ENCODE results near the gene CTSA. TPM values are rescaled to one million over a fixed set of nuclear protein-coding genes. Genes with fewer than 3 reads are reported as not detected.

The CTSA gene
- total and polyA plus RNA-seq, 9 of the 15 experiments (the other 6 are each of a cell fraction or from before 2014, with no cell fraction given), result 8.8 to 61.7 (median 28.3) TPM

DNA sequence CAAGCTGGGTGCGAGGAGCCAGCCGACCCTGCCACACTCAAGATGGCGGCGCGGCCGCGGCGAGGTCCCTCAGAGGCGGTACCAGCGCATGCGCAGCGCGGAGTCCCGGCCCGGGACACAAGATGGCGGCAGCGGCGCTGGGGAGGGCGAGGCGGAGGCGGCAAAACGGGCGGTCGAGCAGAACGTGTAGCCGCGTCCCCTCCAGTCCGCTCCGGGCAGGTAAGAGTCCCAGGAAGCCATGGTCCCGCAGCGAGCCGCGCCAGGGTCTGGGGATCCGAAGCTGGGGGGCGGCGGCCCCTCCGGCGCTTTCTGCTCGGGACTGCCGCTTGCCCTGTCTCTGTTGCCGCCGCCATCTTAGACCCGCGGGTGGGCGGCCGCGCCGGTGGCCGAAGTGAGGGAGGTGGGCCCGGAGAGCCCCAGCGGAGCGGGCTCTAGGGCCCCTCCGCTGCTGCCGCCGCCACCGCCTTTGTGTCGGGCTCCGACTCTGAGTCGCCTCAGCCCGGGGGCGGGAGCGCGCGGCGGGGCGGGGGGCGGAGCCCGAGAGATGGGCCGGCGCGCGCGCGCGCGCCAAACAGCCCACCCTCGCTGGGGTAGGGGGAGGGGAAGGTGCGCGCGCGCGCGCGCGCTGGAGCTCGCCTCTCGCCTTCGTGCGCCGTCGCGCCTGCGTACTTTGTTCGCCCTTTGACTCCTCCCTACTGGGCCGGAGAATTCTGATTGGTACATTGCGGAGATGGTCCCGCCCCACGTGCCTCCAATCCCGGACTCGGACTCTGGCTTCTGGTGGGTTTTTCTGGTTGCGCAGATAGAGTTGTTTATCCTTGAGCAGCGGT, 43.7 kb downstream of the CTSA start, which contains the start of gene PCIF1 (continued):
- TF ChIP-seq VEZF1 (CRISPR knock-in tag; IDR thresholded peaks at IDR 0.05) (peak; percentile 94), TFE3 (CRISPR knock-in tag; IDR thresholded peaks at IDR 0.05) (no peak), ZNF589 (CRISPR knock-in tag; IDR thresholded peaks at IDR 0.05; ENCODE audit: low read depth) (peak; percentile 90), ZNF436 (CRISPR knock-in tag; IDR thresholded peaks at IDR 0.05) (no peak), JUN (IDR thresholded peaks at IDR 0.05; ENCODE audit: borderline replicate concordance, low read depth, low read length) (no peak; the same call in 1 of the 2 replicates), JUN (CRISPR knock-in tag; IDR thresholded peaks at IDR 0.05; ENCODE audit: borderline replicate concordance) (0 out of 2 replicates have a peak, but pooled peaks have one; percentile 48), HEY1 (CRISPR knock-in tag; IDR thresholded peaks at IDR 0.05; ENCODE audit: borderline replicate concordance) (no peak), DACH1 (IDR thresholded peaks at IDR 0.05; ENCODE audit: partially characterized antibody) (no peak), DIDO1 (tag; IDR thresholded peaks at IDR 0.05; ENCODE audit: low read depth) (no peak), CEBPZ (IDR thresholded peaks at IDR 0.05; ENCODE audit: borderline replicate concordance, low read depth, low read length) (no peak)
- TF ChIP-seq, protein P1, sequence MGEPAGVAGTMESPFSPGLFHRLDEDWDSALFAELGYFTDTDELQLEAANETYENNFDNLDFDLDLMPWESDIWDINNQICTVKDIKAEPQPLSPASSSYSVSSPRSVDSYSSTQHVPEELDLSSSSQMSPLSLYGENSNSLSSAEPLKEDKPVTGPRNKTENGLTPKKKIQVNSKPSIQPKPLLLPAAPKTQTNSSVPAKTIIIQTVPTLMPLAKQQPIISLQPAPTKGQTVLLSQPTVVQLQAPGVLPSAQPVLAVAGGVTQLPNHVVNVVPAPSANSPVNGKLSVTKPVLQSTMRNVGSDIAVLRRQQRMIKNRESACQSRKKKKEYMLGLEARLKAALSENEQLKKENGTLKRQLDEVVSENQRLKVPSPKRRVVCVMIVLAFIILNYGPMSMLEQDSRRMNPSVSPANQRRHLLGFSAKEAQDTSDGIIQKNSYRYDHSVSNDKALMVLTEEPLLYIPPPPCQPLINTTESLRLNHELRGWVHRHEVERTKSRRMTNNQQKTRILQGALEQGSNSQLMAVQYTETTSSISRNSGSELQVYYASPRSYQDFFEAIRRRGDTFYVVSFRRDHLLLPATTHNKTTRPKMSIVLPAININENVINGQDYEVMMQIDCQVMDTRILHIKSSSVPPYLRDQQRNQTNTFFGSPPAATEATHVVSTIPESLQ (CRISPR knock-in tag; IDR thresholded peaks at IDR 0.05), result peak; percentile 95; the same call in 1 of the 2 replicates
- TF ChIP-seq, protein P2, sequence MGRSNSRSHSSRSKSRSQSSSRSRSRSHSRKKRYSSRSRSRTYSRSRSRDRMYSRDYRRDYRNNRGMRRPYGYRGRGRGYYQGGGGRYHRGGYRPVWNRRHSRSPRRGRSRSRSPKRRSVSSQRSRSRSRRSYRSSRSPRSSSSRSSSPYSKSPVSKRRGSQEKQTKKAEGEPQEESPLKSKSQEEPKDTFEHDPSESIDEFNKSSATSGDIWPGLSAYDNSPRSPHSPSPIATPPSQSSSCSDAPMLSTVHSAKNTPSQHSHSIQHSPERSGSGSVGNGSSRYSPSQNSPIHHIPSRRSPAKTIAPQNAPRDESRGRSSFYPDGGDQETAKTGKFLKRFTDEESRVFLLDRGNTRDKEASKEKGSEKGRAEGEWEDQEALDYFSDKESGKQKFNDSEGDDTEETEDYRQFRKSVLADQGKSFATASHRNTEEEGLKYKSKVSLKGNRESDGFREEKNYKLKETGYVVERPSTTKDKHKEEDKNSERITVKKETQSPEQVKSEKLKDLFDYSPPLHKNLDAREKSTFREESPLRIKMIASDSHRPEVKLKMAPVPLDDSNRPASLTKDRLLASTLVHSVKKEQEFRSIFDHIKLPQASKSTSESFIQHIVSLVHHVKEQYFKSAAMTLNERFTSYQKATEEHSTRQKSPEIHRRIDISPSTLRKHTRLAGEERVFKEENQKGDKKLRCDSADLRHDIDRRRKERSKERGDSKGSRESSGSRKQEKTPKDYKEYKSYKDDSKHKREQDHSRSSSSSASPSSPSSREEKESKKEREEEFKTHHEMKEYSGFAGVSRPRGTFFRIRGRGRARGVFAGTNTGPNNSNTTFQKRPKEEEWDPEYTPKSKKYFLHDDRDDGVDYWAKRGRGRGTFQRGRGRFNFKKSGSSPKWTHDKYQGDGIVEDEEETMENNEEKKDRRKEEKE (IDR thresholded peaks at IDR 0.05; ENCODE audit: borderline replicate concordance in 1 of 2, control insufficient read depth in 1 of 2, low read depth in 2 of 2, low read length in 1 of 2), result no peak

Data from K562 (cell line).